ENCODE results near the gene CMTM7.
"Not testable (repeated sequence)": the region's sequence is repeated elsewhere in the genome, so short reads cannot be mapped to it uniquely, and the experiment has no call there.

Gene CMTM7

GRCh38 chr3:32436816-32437189 lies 45.1 kb downstream of the CMTM7 start:
- Histone ChIP-seq H3K9ac (ENCODE audit: low read length) (no peak overlapping the region), H3K4me1 (ENCODE audit: control insufficient read depth, insufficient read depth, low read length) (no peaks in the 10 kb centered on the region), H3K36me3 (ENCODE audit: control insufficient read depth, insufficient read depth, low read length) (no peaks in the 10 kb centered on the region), H3K4me3 (ENCODE audit: low read length) (no peak overlapping the region), H3K27me3 (ENCODE audit: control insufficient read depth, insufficient read depth, low read length) (no peaks in the 10 kb centered on the region), H3K27ac (ENCODE audit: low read depth, low read length) (no peak overlapping the region)

- Histone ChIP-seq H3K4me3 (ENCODE audit: low read length) (no peak overlapping the region), H3K36me3 (ENCODE audit: control insufficient read depth, insufficient read depth, low read length) (no peaks in the 10 kb centered on the region)
These were observed 46.2 kb downstream of the CMTM7 start for GRCh38 chr3:32437896-32438295.

GRCh38 chr3:32438596-32439344 lies 47.1 kb downstream of the CMTM7 start:
- no peaks in the 10 kb centered on the region for H3K36me3 ChIP-seq (ENCODE audit: control insufficient read depth, insufficient read depth, low read length)
- H3K4me3 ChIP-seq (ENCODE audit: low read length) = no peak overlapping the region
- no peaks in the 10 kb centered on the region for H3K4me1 ChIP-seq (ENCODE audit: control insufficient read depth, insufficient read depth, low read length)
- H3K9ac ChIP-seq (ENCODE audit: low read length) = no peak overlapping the region
- no peak overlapping the region for H3K27ac ChIP-seq (ENCODE audit: low read depth, low read length)
- no peaks in the 10 kb centered on the region for H3K27me3 ChIP-seq (ENCODE audit: control insufficient read depth, insufficient read depth, low read length)

More at GRCh38 chr3:32437896-32438295, 46.2 kb downstream of the CMTM7 start:
- Histone ChIP-seq H3K4me1 (ENCODE audit: control insufficient read depth, insufficient read depth, low read length) (no peaks in the 10 kb centered on the region), H3K9ac (ENCODE audit: low read length) (no peak overlapping the region), H3K27me3 (ENCODE audit: control insufficient read depth, insufficient read depth, low read length) (no peaks in the 10 kb centered on the region), H3K27ac (ENCODE audit: low read depth, low read length) (no peak overlapping the region)

- not testable (repeated sequence) for H3K36me3 ChIP-seq (ENCODE audit: control insufficient read depth, insufficient read depth, low read length); H3K9ac ChIP-seq (ENCODE audit: low read length); H3K4me1 ChIP-seq (ENCODE audit: control insufficient read depth, insufficient read depth, low read length); H3K4me3 ChIP-seq (ENCODE audit: low read length); H3K27me3 ChIP-seq (ENCODE audit: control insufficient read depth, insufficient read depth, low read length); H3K27ac ChIP-seq (ENCODE audit: low read depth, low read length)
These were observed 47.8 kb downstream of the CMTM7 start for GRCh38 chr3:32439421-32439820.

- Histone ChIP-seq H3K36me3 (ENCODE audit: control insufficient read depth, insufficient read depth, low read length) (no peaks in the 10 kb centered on the region), H3K27ac (ENCODE audit: low read depth, low read length) (no peak overlapping the region), H3K4me3 (ENCODE audit: low read length) (no peak overlapping the region), H3K4me1 (ENCODE audit: control insufficient read depth, insufficient read depth, low read length) (no peaks in the 10 kb centered on the region), H3K9ac (ENCODE audit: low read length) (no peak overlapping the region), H3K27me3 (ENCODE audit: control insufficient read depth, insufficient read depth, low read length) (no peaks in the 10 kb centered on the region)
These were observed 49.1 kb downstream of the CMTM7 start for GRCh38 chr3:32440611-32441350.

GRCh38 chr3:32442766-32443165 lies 51.1 kb downstream of the CMTM7 start:
- Histone ChIP-seq H3K27ac (ENCODE audit: low read depth, low read length) (no peak overlapping the region), H3K27me3 (ENCODE audit: control insufficient read depth, insufficient read depth, low read length) (no peaks in the 10 kb centered on the region)

GRCh38 chr3:32443478-32443877 lies 51.8 kb downstream of the CMTM7 start:
- Histone ChIP-seq H3K4me1 (ENCODE audit: control insufficient read depth, insufficient read depth, low read length) (no peaks in the 10 kb centered on the region), H3K27me3 (ENCODE audit: control insufficient read depth, insufficient read depth, low read length) (no peaks in the 10 kb centered on the region), H3K27ac (ENCODE audit: low read depth, low read length) (no peak overlapping the region), H3K9ac (ENCODE audit: low read length) (no peak overlapping the region), H3K36me3 (ENCODE audit: control insufficient read depth, insufficient read depth, low read length) (no peaks in the 10 kb centered on the region), H3K4me3 (ENCODE audit: low read length) (no peak overlapping the region)

More at GRCh38 chr3:32442766-32443165, 51.1 kb downstream of the CMTM7 start:
- no peak overlapping the region for H3K4me3 ChIP-seq (ENCODE audit: low read length)
- no peaks in the 10 kb centered on the region for H3K36me3 ChIP-seq (ENCODE audit: control insufficient read depth, insufficient read depth, low read length)
- H3K9ac ChIP-seq (ENCODE audit: low read length) = no peak overlapping the region
- H3K4me1 ChIP-seq (ENCODE audit: control insufficient read depth, insufficient read depth, low read length) = no peaks in the 10 kb centered on the region

GRCh38 chr3:32447865-32448400 lies 56.3 kb downstream of the CMTM7 start:
- Histone ChIP-seq H3K4me1 (ENCODE audit: control insufficient read depth, insufficient read depth, low read length) (no peaks in the 10 kb centered on the region), H3K27me3 (ENCODE audit: control insufficient read depth, insufficient read depth, low read length) (no peaks in the 10 kb centered on the region), H3K4me3 (ENCODE audit: low read length) (no peak overlapping the region), H3K36me3 (ENCODE audit: control insufficient read depth, insufficient read depth, low read length) (no peaks in the 10 kb centered on the region), H3K27ac (ENCODE audit: low read depth, low read length) (no peak overlapping the region), H3K9ac (ENCODE audit: low read length) (no peak overlapping the region)

- H3K36me3 ChIP-seq (ENCODE audit: control insufficient read depth, insufficient read depth, low read length) = no peaks in the 10 kb centered on the region
- H3K4me1 ChIP-seq (ENCODE audit: control insufficient read depth, insufficient read depth, low read length) = no peaks in the 10 kb centered on the region
- H3K27ac ChIP-seq (ENCODE audit: low read depth, low read length) = no peak overlapping the region
- H3K4me3 ChIP-seq (ENCODE audit: low read length) = no peak overlapping the region
- no peaks in the 10 kb centered on the region for H3K27me3 ChIP-seq (ENCODE audit: control insufficient read depth, insufficient read depth, low read length)
- no peak overlapping the region for H3K9ac ChIP-seq (ENCODE audit: low read length)
These were observed 57.2 kb downstream of the CMTM7 start for GRCh38 chr3:32448686-32449474.

- H3K4me3 ChIP-seq (ENCODE audit: low read length) = no peak overlapping the region
- H3K9ac ChIP-seq (ENCODE audit: low read length) = no peak overlapping the region
- no peak overlapping the region for H3K27ac ChIP-seq (ENCODE audit: low read depth, low read length)
- no peaks in the 10 kb centered on the region for H3K36me3 ChIP-seq (ENCODE audit: control insufficient read depth, insufficient read depth, low read length)
- no peaks in the 10 kb centered on the region for H3K4me1 ChIP-seq (ENCODE audit: control insufficient read depth, insufficient read depth, low read length)
- no peaks in the 10 kb centered on the region for H3K27me3 ChIP-seq (ENCODE audit: control insufficient read depth, insufficient read depth, low read length)
These were observed 58.0 kb downstream of the CMTM7 start for GRCh38 chr3:32449691-32450090.

- H3K4me3 ChIP-seq (ENCODE audit: low read length) = no peak overlapping the region
- H3K4me1 ChIP-seq (ENCODE audit: control insufficient read depth, insufficient read depth, low read length) = no peaks in the 10 kb centered on the region
- H3K36me3 ChIP-seq (ENCODE audit: control insufficient read depth, insufficient read depth, low read length) = no peaks in the 10 kb centered on the region
- H3K27ac ChIP-seq (ENCODE audit: low read depth, low read length) = no peak overlapping the region
- H3K27me3 ChIP-seq (ENCODE audit: control insufficient read depth, insufficient read depth, low read length) = no peaks in the 10 kb centered on the region
- H3K9ac ChIP-seq (ENCODE audit: low read length) = no peak overlapping the region
These were observed 58.8 kb downstream of the CMTM7 start for GRCh38 chr3:32450426-32450825.

GRCh38 chr3:32450992-32451659 lies 59.5 kb downstream of the CMTM7 start:
- Histone ChIP-seq H3K27me3 (ENCODE audit: control insufficient read depth, insufficient read depth, low read length) (no peaks in the 10 kb centered on the region), H3K4me1 (ENCODE audit: control insufficient read depth, insufficient read depth, low read length) (no peaks in the 10 kb centered on the region), H3K9ac (ENCODE audit: low read length) (no peak overlapping the region), H3K27ac (ENCODE audit: low read depth, low read length) (no peak overlapping the region), H3K4me3 (ENCODE audit: low read length) (no peak overlapping the region), H3K36me3 (ENCODE audit: control insufficient read depth, insufficient read depth, low read length) (no peaks in the 10 kb centered on the region)

All from rectal smooth muscle tissue (tissue), 1 donor.